GM19395 (cell line): ENCODE measurements around the gene LRGUK.

Experiments used
- ATAC-seq: cut with Tn5 transposase; IDR thresholded peaks from one replicate; pipeline ENCODE4 v1.9.1; 2021; ENCODE audit warnings: mild to moderate bottlenecking, moderate library complexity; ENCODE audit not compliant: unreplicated experiment

The LRGUK gene

GRCh38 chr7:134126596-134126965 lies 559 bp upstream of the LRGUK start:
- no peak for ATAC-seq

- no peak for ATAC-seq
Measured at GRCh38 chr7:134128829-134129228, 1.7 kb downstream of the LRGUK start.

GRCh38 chr7:134129856-134130523 lies 2.9 kb downstream of the LRGUK start:
- no peak for ATAC-seq

- ATAC-seq, result no peak
Measured at GRCh38 chr7:134134004-134134403, 6.9 kb downstream of the LRGUK start.

- peak; percentile 86 for ATAC-seq
Measured at GRCh38 chr7:134140889-134141867, 14.0 kb downstream of the LRGUK start.

GRCh38 chr7:134141868-134142264 lies 14.7 kb downstream of the LRGUK start:
- no peak for ATAC-seq

GRCh38 chr7:134153493-134154136 lies 26.5 kb downstream of the LRGUK start:
- ATAC-seq, result no peak

- no peak for ATAC-seq
Measured at GRCh38 chr7:134154581-134155130, 27.5 kb downstream of the LRGUK start.

GRCh38 chr7:134155206-134155605 lies 28.1 kb downstream of the LRGUK start:
- peak; percentile 70 for ATAC-seq

GRCh38 chr7:134155871-134156270 lies 28.7 kb downstream of the LRGUK start:
- no peak for ATAC-seq

- no peak for ATAC-seq
Measured at GRCh38 chr7:134165252-134165651, 38.1 kb downstream of the LRGUK start.

- ATAC-seq, result no peak
Measured at GRCh38 chr7:134167250-134167649, 40.1 kb downstream of the LRGUK start.

GRCh38 chr7:134167841-134168240 lies 40.7 kb downstream of the LRGUK start:
- no peak for ATAC-seq

- peak; percentile 98 for ATAC-seq
Measured at GRCh38 chr7:134174795-134175261, 47.7 kb downstream of the LRGUK start.

- ATAC-seq, result no peak
Measured at GRCh38 chr7:134175334-134176036, 48.3 kb downstream of the LRGUK start.

GRCh38 chr7:134176037-134176350 lies 48.9 kb downstream of the LRGUK start:
- ATAC-seq, result no peak

GRCh38 chr7:134179036-134180011 lies 52.2 kb downstream of the LRGUK start:
- no peak for ATAC-seq

GRCh38 chr7:134180376-134180775 lies 53.2 kb downstream of the LRGUK start:
- ATAC-seq, result no peak

GRCh38 chr7:134182078-134182477 lies 54.9 kb downstream of the LRGUK start:
- ATAC-seq, result no peak

- ATAC-seq, result no peak
Measured at GRCh38 chr7:134184767-134185166, 57.6 kb downstream of the LRGUK start.
